ENCODE results near the gene MYLK. TPM values are rescaled to one million over a fixed set of nuclear protein-coding genes. Genes with fewer than 3 reads are reported as not detected.

The MYLK gene
- total RNA-seq, 1 donor from 2014 or later = 0.16 TPM

GRCh38 chr3:123635217-123635616 is 248.9 kb downstream of the MYLK start:
- intact Hi-C loops (cut with micrococcal nuclease) = no loop called here
- no peak for DNase-seq (ENCODE audit: low spot score)
- H3K4me1 Mint-ChIP-seq (ENCODE audit: low read depth) = no peaks in the 10 kb centered on the region
- no peak overlapping the region for H3K27ac Mint-ChIP-seq
- no peaks in the 10 kb centered on the region for H3K36me3 Mint-ChIP-seq (ENCODE audit: low read depth)
- H3K4me3 Mint-ChIP-seq (ENCODE audit: low read depth) = no peak overlapping the region
- no peaks in the 10 kb centered on the region for H3K9me3 Mint-ChIP-seq
- H3K27me3 Mint-ChIP-seq (ENCODE audit: low read depth) = no peaks in the 10 kb centered on the region

GRCh38 chr3:123634149-123635051 is 249.7 kb downstream of the MYLK start:
- DNase-seq (ENCODE audit: low spot score) = no peak
- intact Hi-C loops (cut with micrococcal nuclease) = no loop called here
- no peak overlapping the region for H3K27ac Mint-ChIP-seq
- H3K9me3 Mint-ChIP-seq = no peaks in the 10 kb centered on the region
- H3K36me3 Mint-ChIP-seq (ENCODE audit: low read depth) = no peaks in the 10 kb centered on the region
- no peak overlapping the region for H3K4me3 Mint-ChIP-seq (ENCODE audit: low read depth)
- H3K27me3 Mint-ChIP-seq (ENCODE audit: low read depth) = no peaks in the 10 kb centered on the region
- no peaks in the 10 kb centered on the region for H3K4me1 Mint-ChIP-seq (ENCODE audit: low read depth)

- Mint-ChIP-seq H3K4me3 (ENCODE audit: low read depth) (no peak overlapping the region), H3K27me3 (ENCODE audit: low read depth) (no peaks in the 10 kb centered on the region), H3K9me3 (no peaks in the 10 kb centered on the region), H3K36me3 (ENCODE audit: low read depth) (no peaks in the 10 kb centered on the region), H3K4me1 (ENCODE audit: low read depth) (no peaks in the 10 kb centered on the region), H3K27ac (no peak overlapping the region)
- intact Hi-C loops (cut with micrococcal nuclease) = no loop called here
- DNase-seq (ENCODE audit: low spot score) = no peak
Measured at GRCh38 chr3:123633530-123633929, 250.6 kb downstream of the MYLK start.

- Mint-ChIP-seq H3K36me3 (ENCODE audit: low read depth) (no peaks in the 10 kb centered on the region), H3K4me3 (ENCODE audit: low read depth) (no peak overlapping the region)
Measured at GRCh38 chr3:123632161-123632655, 251.9 kb downstream of the MYLK start.

GRCh38 chr3:123629747-123630047 is 254.4 kb downstream of the MYLK start:
- no peaks in the 10 kb centered on the region for H3K4me1 Mint-ChIP-seq (ENCODE audit: low read depth)
- no peak overlapping the region for H3K27ac Mint-ChIP-seq
- H3K36me3 Mint-ChIP-seq (ENCODE audit: low read depth) = no peaks in the 10 kb centered on the region
- no peaks in the 10 kb centered on the region for H3K27me3 Mint-ChIP-seq (ENCODE audit: low read depth)
- no peak for DNase-seq (ENCODE audit: low spot score)
- intact Hi-C loops (cut with micrococcal nuclease) = no loop called here
- no peaks in the 10 kb centered on the region for H3K9me3 Mint-ChIP-seq
- H3K4me3 Mint-ChIP-seq (ENCODE audit: low read depth) = no peak overlapping the region

More at GRCh38 chr3:123632161-123632655, 251.9 kb downstream of the MYLK start:
- no peaks in the 10 kb centered on the region for H3K27me3 Mint-ChIP-seq (ENCODE audit: low read depth)
- intact Hi-C loops (cut with micrococcal nuclease) = no loop called here
- no peak for DNase-seq (ENCODE audit: low spot score)
- H3K4me1 Mint-ChIP-seq (ENCODE audit: low read depth) = no peaks in the 10 kb centered on the region
- H3K9me3 Mint-ChIP-seq = no peaks in the 10 kb centered on the region
- no peak overlapping the region for H3K27ac Mint-ChIP-seq

- intact Hi-C loops (cut with micrococcal nuclease) = no loop called here
- Mint-ChIP-seq H3K4me1 (ENCODE audit: low read depth) (no peaks in the 10 kb centered on the region), H3K9me3 (no peaks in the 10 kb centered on the region), H3K4me3 (ENCODE audit: low read depth) (no peak overlapping the region), H3K36me3 (ENCODE audit: low read depth) (no peaks in the 10 kb centered on the region), H3K27ac (no peak overlapping the region), H3K27me3 (ENCODE audit: low read depth) (no peaks in the 10 kb centered on the region)
- DNase-seq (ENCODE audit: low spot score) = no peak
Measured at GRCh38 chr3:123628996-123629746, 255.0 kb downstream of the MYLK start.

- Mint-ChIP-seq H3K36me3 (ENCODE audit: low read depth) (no peaks in the 10 kb centered on the region), H3K9me3 (no peaks in the 10 kb centered on the region), H3K27ac (no peak overlapping the region), H3K4me3 (ENCODE audit: low read depth) (no peak overlapping the region), H3K27me3 (ENCODE audit: low read depth) (no peaks in the 10 kb centered on the region), H3K4me1 (ENCODE audit: low read depth) (no peaks in the 10 kb centered on the region)
- intact Hi-C loops (cut with micrococcal nuclease) = no loop called here
- no peak for DNase-seq (ENCODE audit: low spot score)
Measured at GRCh38 chr3:123627673-123628670, 256.2 kb downstream of the MYLK start.

GRCh38 chr3:123626881-123627280 is 257.3 kb downstream of the MYLK start:
- no peak for DNase-seq (ENCODE audit: low spot score)
- Mint-ChIP-seq H3K36me3 (ENCODE audit: low read depth) (no peaks in the 10 kb centered on the region), H3K27ac (no peak overlapping the region), H3K9me3 (no peaks in the 10 kb centered on the region), H3K4me3 (ENCODE audit: low read depth) (no peak overlapping the region), H3K4me1 (ENCODE audit: low read depth) (no peaks in the 10 kb centered on the region), H3K27me3 (ENCODE audit: low read depth) (no peaks in the 10 kb centered on the region)
- intact Hi-C loops (cut with micrococcal nuclease) = no loop called here

- Mint-ChIP-seq H3K27ac (no peak overlapping the region), H3K9me3 (no peaks in the 10 kb centered on the region), H3K27me3 (ENCODE audit: low read depth) (no peaks in the 10 kb centered on the region), H3K4me3 (ENCODE audit: low read depth) (no peak overlapping the region), H3K4me1 (ENCODE audit: low read depth) (no peaks in the 10 kb centered on the region), H3K36me3 (ENCODE audit: low read depth) (no peaks in the 10 kb centered on the region)
- intact Hi-C loops (cut with micrococcal nuclease) = no loop called here
- no peak for DNase-seq (ENCODE audit: low spot score)
Measured at GRCh38 chr3:123624302-123624701, 259.8 kb downstream of the MYLK start.

GRCh38 chr3:123623346-123623880 is 260.7 kb downstream of the MYLK start:
- Mint-ChIP-seq H3K27ac (no peak overlapping the region), H3K27me3 (ENCODE audit: low read depth) (no peaks in the 10 kb centered on the region), H3K4me1 (ENCODE audit: low read depth) (no peaks in the 10 kb centered on the region), H3K4me3 (ENCODE audit: low read depth) (no peak overlapping the region), H3K9me3 (no peaks in the 10 kb centered on the region), H3K36me3 (ENCODE audit: low read depth) (no peaks in the 10 kb centered on the region)
- no peak for DNase-seq (ENCODE audit: low spot score)
- intact Hi-C loops (cut with micrococcal nuclease) = no loop called here

GRCh38 chr3:123622766-123623165 is 261.4 kb downstream of the MYLK start:
- no peaks in the 10 kb centered on the region for H3K36me3 Mint-ChIP-seq (ENCODE audit: low read depth)
- no peak for DNase-seq (ENCODE audit: low spot score)
- H3K9me3 Mint-ChIP-seq = no peaks in the 10 kb centered on the region
- H3K4me1 Mint-ChIP-seq (ENCODE audit: low read depth) = no peaks in the 10 kb centered on the region
- H3K4me3 Mint-ChIP-seq (ENCODE audit: low read depth) = no peak overlapping the region
- H3K27ac Mint-ChIP-seq = no peak overlapping the region
- H3K27me3 Mint-ChIP-seq (ENCODE audit: low read depth) = no peaks in the 10 kb centered on the region
- intact Hi-C loops (cut with micrococcal nuclease) = no loop called here

GRCh38 chr3:123621850-123622189 is 262.3 kb downstream of the MYLK start:
- no peak for DNase-seq (ENCODE audit: low spot score)
- H3K27ac Mint-ChIP-seq = no peak overlapping the region
- H3K27me3 Mint-ChIP-seq (ENCODE audit: low read depth) = no peaks in the 10 kb centered on the region
- H3K4me3 Mint-ChIP-seq (ENCODE audit: low read depth) = no peak overlapping the region
- H3K9me3 Mint-ChIP-seq = no peaks in the 10 kb centered on the region
- intact Hi-C loops (cut with micrococcal nuclease) = no loop called here
- no peaks in the 10 kb centered on the region for H3K36me3 Mint-ChIP-seq (ENCODE audit: low read depth)
- H3K4me1 Mint-ChIP-seq (ENCODE audit: low read depth) = no peaks in the 10 kb centered on the region
